GM19328 (cell line): ENCODE data around the gene EP400.
A peak's percentile ranks its signal among the peaks of the same experiment; 100 is the strongest.
"Not testable (repeated sequence)": the region's sequence is repeated elsewhere in the genome, so short reads cannot be mapped to it uniquely, and the experiment has no call there.

Experiments used
- ATAC-seq: cut with Tn5 transposase; IDR thresholded peaks from one replicate; pipeline ENCODE4 v1.9.1; 2021; ENCODE audit warnings: mild to moderate bottlenecking, moderate library complexity; ENCODE audit not compliant: unreplicated experiment

EP400 gene

DNA sequence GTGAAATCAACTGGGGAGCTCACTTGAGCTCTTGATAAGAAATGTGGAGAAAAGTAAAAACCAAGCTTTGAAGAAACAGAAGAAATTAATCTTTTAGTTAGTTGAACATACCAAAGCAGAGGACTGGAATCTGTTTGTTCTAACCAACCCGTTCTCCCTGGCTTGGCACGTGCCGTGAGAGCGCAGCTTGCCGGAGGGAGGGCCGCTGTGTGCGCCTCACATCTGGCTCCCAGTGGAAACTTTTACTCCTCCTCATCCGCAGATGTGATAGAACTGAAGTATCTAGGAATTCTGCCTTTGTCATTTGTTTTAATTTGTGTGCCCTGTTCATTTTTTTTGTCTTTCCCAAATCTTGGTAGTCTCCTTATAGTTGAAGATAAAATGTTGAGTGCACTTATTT lies 129.5 kb downstream of the EP400 start:
- ATAC-seq, result no peak

- ATAC-seq, result no peak
Measured at GRCh38 chr12:132079695-132080094, 130.0 kb downstream of the EP400 start.

DNA sequence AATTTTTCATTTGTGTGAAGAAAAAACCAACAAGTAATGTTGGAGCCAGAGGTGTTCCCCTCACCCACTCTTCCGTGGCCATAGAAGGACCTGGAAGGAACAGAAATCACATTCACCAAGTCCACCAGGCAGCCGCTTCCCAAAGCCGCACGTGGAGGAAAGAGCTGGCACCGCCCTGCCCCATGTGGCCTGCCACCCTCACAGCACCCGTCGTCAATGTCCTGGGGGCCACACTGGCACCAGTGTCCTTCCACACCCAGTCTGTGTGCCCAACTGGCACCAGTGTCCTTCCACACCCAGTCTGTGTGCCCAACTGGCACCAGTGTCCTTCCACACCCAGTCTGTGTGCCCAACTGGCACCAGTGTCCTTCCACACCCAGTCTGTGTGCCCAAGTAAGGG lies 130.8 kb downstream of the EP400 start:
- ATAC-seq, result not testable (repeated sequence)

GRCh38 chr12:132081423-132081822 lies 131.7 kb downstream of the EP400 start:
- no peak for ATAC-seq

- no peak for ATAC-seq
Measured at GRCh38 chr12:132083614-132083940, 133.8 kb downstream of the EP400 start.

- ATAC-seq, result peak; percentile 85
Measured at GRCh38 chr12:132083941-132084620, 134.3 kb downstream of the EP400 start.

GRCh38 chr12:132084621-132085290 lies 135.0 kb downstream of the EP400 start:
- ATAC-seq, result no peak

- no peak for ATAC-seq
Measured at GRCh38 chr12:132085291-132085635, 135.5 kb downstream of the EP400 start.

DNA sequence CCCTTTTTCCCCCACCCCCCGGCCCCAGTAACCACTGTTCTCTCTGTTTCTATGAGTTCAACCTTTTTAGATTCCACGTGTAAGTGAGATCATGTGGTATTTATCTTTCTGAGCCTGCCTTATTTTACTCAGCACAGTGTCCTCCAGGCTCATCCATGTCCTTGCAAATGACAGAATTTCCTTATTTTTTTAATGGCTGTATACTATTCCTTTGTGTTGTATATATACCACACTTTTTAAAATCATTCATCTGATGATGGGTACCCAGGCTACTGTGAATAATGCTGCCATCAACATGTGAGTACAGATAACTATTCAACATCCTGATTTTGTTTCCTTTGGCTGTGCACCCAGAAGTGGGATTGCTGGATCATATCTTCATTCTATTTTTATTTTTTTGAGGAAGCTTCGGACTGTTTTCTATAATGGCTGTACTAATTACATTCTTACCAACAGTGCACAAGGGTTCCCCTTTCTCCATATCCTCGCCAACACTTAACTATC lies 139.7 kb downstream of the EP400 start:
- no peak for ATAC-seq

- ATAC-seq, result no peak
Measured at GRCh38 chr12:132094269-132094891, 144.6 kb downstream of the EP400 start.

- no peak for ATAC-seq
Measured at GRCh38 chr12:132095520-132096409, 146.0 kb downstream of the EP400 start.

DNA sequence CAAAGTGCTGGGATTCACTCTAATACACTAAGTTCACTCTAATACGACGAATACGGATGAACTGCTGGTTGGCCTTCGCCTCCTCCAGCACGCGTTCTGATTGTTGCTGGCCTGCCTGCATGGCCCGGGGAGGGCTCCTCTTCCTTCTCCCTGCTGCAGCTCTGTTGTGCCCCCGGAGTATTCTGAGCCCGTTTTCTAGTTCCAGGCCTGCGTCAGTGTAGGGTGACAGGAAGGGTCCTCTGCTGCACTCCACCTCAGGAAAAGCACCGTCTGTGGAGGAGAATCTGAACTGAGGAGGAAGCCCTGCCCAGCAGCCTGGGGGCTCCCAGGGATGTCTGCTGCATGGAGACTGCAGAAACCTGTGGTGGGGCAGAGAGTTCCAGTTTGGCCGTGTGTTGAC lies 150.0 kb downstream of the EP400 start:
- no peak for ATAC-seq

- ATAC-seq, result no peak
Measured at GRCh38 chr12:132100306-132101065, 150.7 kb downstream of the EP400 start.

GRCh38 chr12:132102297-132102696 lies 152.6 kb downstream of the EP400 start:
- no peak for ATAC-seq

DNA sequence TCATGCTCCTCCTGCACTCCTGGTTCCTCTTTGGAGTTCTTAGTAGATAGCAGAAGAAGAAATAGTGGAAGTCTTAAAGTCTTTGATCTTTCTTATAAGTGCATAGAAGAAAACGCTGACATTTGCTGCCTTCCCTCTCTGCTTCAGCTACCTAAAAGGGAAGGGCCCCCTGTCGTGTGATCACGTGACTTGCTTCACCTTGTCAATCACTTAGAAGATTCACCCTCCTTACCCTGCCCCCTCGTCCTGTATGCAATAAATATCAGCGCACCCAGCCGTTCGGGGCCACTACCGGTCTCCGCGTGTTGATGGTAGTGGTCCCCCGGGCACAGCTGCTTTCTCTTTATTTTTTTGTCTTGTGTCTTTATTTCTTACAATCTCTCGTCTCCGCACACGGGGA lies 153.3 kb downstream of the EP400 start:
- ATAC-seq, result not testable (repeated sequence)

GRCh38 chr12:132103542-132104308 lies 154.0 kb downstream of the EP400 start:
- no peak for ATAC-seq

DNA sequence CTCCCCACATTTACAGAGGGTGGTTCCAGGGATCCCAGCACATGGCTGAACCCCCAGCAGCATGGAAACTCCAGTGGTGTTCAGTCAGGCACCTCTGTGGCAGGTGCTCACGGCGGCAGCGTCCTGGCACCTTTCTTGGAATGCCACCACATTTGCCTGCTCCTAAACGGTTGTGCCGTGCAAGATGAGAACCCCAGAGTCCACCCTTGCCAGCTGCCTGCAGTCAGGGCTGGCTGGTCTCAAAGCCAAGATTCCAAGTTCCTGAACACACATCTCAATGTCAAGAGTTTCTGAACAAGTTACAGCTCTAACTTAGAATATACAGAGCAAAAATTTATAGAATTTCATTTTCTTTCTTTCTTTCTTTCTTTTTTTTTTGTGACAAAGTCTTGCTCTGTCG lies 155.7 kb downstream of the EP400 start:
- ATAC-seq, result no peak

- ATAC-seq, result no peak
Measured at GRCh38 chr12:132106921-132107320, 157.2 kb downstream of the EP400 start.

DNA sequence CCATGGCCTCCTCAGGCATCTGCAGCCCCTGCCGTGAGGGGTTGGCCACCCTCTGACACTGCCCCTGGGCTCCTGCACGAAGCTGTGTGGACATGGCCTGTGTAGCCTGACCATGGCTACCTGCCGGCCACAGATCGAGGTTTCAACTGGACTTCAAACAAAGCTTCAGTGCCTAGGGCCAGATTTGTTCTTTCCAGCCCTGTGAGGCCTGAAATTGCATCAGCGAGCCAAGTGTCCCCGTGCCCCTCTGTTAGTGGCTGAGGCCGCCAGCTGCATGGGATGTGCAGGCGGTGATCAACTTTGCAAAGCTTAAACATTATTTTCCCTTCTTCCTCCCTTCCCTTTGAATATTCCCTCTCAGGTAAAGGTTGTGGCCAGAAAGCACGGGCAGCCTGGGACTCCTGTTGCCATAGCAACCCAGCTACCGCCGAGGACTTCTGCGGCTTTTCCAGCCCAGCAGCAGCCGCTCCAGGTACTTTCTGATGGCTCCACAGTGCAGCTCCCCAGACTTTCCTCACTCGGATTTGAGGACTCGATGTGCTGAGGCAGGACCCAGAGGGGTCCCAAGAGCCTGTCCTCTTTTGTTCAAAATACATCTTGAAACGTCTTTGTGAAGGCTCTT lies 158.6 kb downstream of the EP400 start:
- ATAC-seq, result no peak
